ENCODE data around the gene MRPL34.

Gene MRPL34

GRCh38 chr19:17325881-17326594, 20.4 kb downstream of the MRPL34 start:
- no peak for FAIRE-seq
- TF ChIP-seq, protein P1, sequence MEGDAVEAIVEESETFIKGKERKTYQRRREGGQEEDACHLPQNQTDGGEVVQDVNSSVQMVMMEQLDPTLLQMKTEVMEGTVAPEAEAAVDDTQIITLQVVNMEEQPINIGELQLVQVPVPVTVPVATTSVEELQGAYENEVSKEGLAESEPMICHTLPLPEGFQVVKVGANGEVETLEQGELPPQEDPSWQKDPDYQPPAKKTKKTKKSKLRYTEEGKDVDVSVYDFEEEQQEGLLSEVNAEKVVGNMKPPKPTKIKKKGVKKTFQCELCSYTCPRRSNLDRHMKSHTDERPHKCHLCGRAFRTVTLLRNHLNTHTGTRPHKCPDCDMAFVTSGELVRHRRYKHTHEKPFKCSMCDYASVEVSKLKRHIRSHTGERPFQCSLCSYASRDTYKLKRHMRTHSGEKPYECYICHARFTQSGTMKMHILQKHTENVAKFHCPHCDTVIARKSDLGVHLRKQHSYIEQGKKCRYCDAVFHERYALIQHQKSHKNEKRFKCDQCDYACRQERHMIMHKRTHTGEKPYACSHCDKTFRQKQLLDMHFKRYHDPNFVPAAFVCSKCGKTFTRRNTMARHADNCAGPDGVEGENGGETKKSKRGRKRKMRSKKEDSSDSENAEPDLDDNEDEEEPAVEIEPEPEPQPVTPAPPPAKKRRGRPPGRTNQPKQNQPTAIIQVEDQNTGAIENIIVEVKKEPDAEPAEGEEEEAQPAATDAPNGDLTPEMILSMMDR (IDR thresholded peaks at IDR 0.05; ENCODE audit: insufficient read depth, missing control alignments), result no peak
- peak; percentile 7 for DNase-seq (ENCODE audit: insufficient read length, low spot score)

DNA sequence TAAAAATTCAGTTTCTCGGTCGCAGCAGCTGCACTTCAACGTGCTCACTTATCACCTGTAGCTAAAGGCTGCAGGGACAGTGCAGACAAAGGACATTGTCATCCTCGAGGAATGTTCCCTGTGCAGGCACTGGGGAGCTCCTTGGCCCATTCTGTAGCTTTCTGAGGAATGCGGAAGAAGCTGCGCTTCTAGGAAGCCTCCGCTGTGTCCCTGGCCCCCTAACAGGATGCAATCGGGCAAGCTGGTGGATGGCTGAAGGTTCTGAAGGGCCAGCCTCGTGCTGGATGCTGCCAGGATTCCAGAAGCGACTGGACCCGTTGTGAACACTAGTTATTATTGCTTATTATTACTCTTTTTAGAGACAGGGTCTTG, 20.9 kb downstream of the MRPL34 start:
- no peak for DNase-seq (ENCODE audit: insufficient read length, low spot score)
- TF ChIP-seq, protein P1 (IDR thresholded peaks at IDR 0.05; ENCODE audit: insufficient read depth, missing control alignments), result no peak
- FAIRE-seq, result no peak

DNA sequence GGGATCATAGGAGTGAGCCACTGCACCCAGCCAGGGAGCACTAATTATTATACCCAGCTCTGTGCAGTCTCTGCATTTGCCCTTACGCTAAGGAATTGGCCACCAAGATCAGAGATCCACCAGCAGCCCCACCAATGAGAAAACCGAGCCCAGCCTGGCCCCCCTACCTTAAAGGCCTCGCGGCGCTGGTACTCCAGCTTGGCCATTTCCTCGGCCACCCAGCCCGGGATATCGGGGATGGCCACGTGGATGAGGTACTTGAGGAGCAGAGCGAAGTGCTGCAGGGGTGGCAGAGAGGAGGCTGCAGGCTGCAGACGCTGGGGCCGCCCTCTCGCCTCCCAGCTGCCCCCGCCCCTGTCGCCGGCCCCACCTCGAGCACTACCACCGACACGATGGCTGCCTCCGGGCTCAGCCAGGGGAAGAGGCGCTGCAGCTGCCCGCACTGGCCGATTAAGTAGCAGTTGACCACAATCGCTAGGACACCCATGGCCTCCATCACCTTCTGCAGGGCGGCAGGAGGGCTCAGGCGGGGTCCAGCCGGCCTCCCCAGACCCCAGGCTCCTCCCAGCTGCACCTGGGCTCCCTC, 21.5 kb downstream of the MRPL34 start:
- no peak for FAIRE-seq
- DNase-seq (ENCODE audit: insufficient read length, low spot score), result no peak
- TF ChIP-seq, protein P1 (IDR thresholded peaks at IDR 0.05; ENCODE audit: insufficient read depth, missing control alignments), result no peak

GRCh38 chr19:17327654-17328516, 22.2 kb downstream of the MRPL34 start:
- TF ChIP-seq, protein P1 (IDR thresholded peaks at IDR 0.05; ENCODE audit: insufficient read depth, missing control alignments), result no peak
- no peak for FAIRE-seq
- no peak for DNase-seq (ENCODE audit: insufficient read length, low spot score)

DNA sequence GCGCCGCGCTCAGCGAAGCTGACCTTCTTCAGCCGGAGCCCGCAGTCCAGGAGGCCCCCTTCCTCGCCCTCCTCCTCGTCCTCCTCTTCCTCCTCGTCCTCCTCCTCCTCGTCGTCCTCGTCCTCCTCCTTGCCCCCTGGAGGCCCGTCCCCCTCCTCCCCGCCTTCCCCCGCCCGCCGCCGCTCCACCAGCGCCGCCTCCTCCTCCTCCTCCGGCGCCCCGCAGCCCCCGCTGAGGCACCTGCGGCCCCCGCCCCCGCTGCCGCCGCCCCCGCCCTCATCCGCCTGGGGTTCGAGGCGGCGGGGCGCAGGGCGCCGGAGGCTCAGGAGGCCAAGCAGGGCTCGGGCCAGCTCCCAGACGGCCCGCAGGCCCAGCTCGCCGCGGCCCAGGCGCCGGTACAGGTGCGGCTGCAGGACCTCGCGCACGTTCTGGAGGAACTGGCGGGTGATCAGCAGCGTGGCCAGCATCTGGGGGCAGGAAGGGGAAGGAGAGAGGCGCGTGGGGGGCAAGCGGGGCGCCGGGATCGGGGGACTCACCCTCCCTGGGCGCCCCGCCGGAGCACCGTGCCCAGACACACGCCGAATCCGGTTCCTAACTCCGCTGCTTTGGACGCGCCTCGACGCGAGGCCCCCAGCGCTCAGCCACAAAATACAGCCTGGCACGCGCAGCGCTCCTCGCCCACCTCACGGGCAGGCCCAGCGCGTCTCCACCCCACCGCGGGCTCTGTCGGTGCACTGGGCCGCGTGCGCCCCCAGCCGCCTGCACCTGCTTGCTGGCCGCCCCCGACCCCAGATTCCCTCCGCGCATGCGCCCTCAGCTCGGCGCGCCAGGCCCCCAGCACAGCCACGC, 23.1 kb downstream of the MRPL34 start:
- TF ChIP-seq, protein P1 (IDR thresholded peaks at IDR 0.05; ENCODE audit: insufficient read depth, missing control alignments), result no peak
- no peak for FAIRE-seq
- no peak for DNase-seq (ENCODE audit: insufficient read length, low spot score)

- TF ChIP-seq, protein P1 (IDR thresholded peaks at IDR 0.05; ENCODE audit: insufficient read depth, missing control alignments), result no peak
- DNase-seq (ENCODE audit: insufficient read length, low spot score) (no peak), FAIRE-seq (no peak)
These were observed 23.9 kb downstream of the MRPL34 start for GRCh38 chr19:17329366-17330261.
